GM06990 (cell line): Measurements from ENCODE around the gene ADAM15.

Experiments used
- DNase-seq: peaks from one replicate; pipeline ENCODE4 v3.0.0-alpha.2; 2011; ENCODE audit not compliant: insufficient read length; ENCODE audit errors: extremely low read depth
- H3K27me3 ChIP-seq: replicated peaks from 2 replicates; pipeline ENCODE4 v1.6.0; 2011; ENCODE audit warnings: low read length; ENCODE audit not compliant: control insufficient read depth, insufficient read depth
- H3K36me3 ChIP-seq: 2 replicates; pipeline ENCODE4 v1.5.1; 2011; ENCODE audit warnings: low read length; ENCODE audit not compliant: control insufficient read depth, insufficient read depth
- H3K4me3 ChIP-seq: replicated peaks from 2 replicates; pipeline ENCODE4 v1.5.1; 2011; ENCODE audit warnings: low read depth, mild to moderate bottlenecking, control low read depth, low read length
- CTCF ChIP-seq: IDR thresholded peaks from 2 replicates; pipeline ENCODE4 v1.5.1; 2011; ENCODE audit warnings: low read length, control low read depth, mild to moderate bottlenecking, inconsistent platforms; ENCODE audit not compliant: insufficient read depth, poor library complexity, severe bottlenecking

The ADAM15 gene

GRCh38 chr1:155062702-155063411 is 11.7 kb downstream of the ADAM15 start:
- no peaks in the 10 kb centered on the region for H3K27me3 ChIP-seq
- H3K36me3 ChIP-seq, result no peaks in the 10 kb centered on the region
- peak; percentile 98 for TF ChIP-seq CTCF
- H3K4me3 ChIP-seq, result peak overlapping the region; percentile 80
- DNase-seq, result peak; percentile 77

- Histone ChIP-seq H3K4me3 (peak within 1 kb of the TSS; percentile 80), H3K27me3 (no peaks in the 10 kb centered on the region), H3K36me3 (no peaks in the 10 kb centered on the region)
- TF ChIP-seq CTCF, result no peak
- DNase-seq, result peak; percentile 82
These were observed 12.5 kb downstream of the ADAM15 start, which contains the start of gene EFNA4 for GRCh38 chr1:155063550-155064110. TSS of gene EFNA4 (plus strand) at chr1:155063740. CDS start at chr1:155063824, 84 bp downstream.

- Histone ChIP-seq H3K36me3 (0 out of 2 replicates have a peak, but pooled peaks cover 2% of the 10 kb centered on the region), H3K27me3 (no peaks in the 10 kb centered on the region), H3K4me3 (peak overlapping the region; percentile 80)
- peak; percentile 42 for DNase-seq
- no peak for TF ChIP-seq CTCF
These were observed 13.2 kb downstream of the ADAM15 start for GRCh38 chr1:155064111-155064831.

GRCh38 chr1:155064832-155065429 is 13.8 kb downstream of the ADAM15 start:
- H3K27me3 ChIP-seq, result no peaks in the 10 kb centered on the region

More at GRCh38 chr1:155064832-155065429, 13.8 kb downstream of the ADAM15 start:
- TF ChIP-seq CTCF, result no peak
- Histone ChIP-seq H3K4me3 (no peak overlapping the region), H3K36me3 (0 out of 2 replicates have a peak, but pooled peaks cover 2% of the 10 kb centered on the region)
- DNase-seq, result no peak
